Activated CD8-positive, alpha-beta memory T cell treated with anti-CD3 and anti-CD28 coated beads for 4 hours (primary cell): Measurements from ENCODE around the gene ANKMY1.

ENCODE experiments used
- DNase-seq, 2 donors: peaks; one replicate each; pipeline ENCODE4 v3.0.0-alpha.2; 2020; ENCODE audit warnings: low read depth in 2 of 2

The ANKMY1 gene

GRCh38 chr2:240449764-240450531 lies 107.8 kb downstream of the ANKMY1 start:
- no peak for DNase-seq

- DNase-seq, result no peak
These were observed 109.2 kb downstream of the ANKMY1 start for GRCh38 chr2:240448387-240449274.

GRCh38 chr2:240447934-240448333 lies 109.9 kb downstream of the ANKMY1 start:
- DNase-seq, result no peak

GRCh38 chr2:240447331-240447730 lies 110.5 kb downstream of the ANKMY1 start:
- no peak for DNase-seq

GRCh38 chr2:240446664-240447175 lies 111.1 kb downstream of the ANKMY1 start:
- no peak for DNase-seq

- no peak for DNase-seq
These were observed 111.7 kb downstream of the ANKMY1 start for GRCh38 chr2:240445961-240446663.

GRCh38 chr2:240444464-240444863 lies 113.3 kb downstream of the ANKMY1 start:
- no peak for DNase-seq

- no peak for DNase-seq
These were observed 113.9 kb downstream of the ANKMY1 start for GRCh38 chr2:240443891-240444301.

- no peak for DNase-seq
These were observed 114.7 kb downstream of the ANKMY1 start for GRCh38 chr2:240442891-240443715.

GRCh38 chr2:240441993-240442411 lies 115.8 kb downstream of the ANKMY1 start:
- no peak for DNase-seq

- DNase-seq, result no peak
These were observed 116.3 kb downstream of the ANKMY1 start for GRCh38 chr2:240441326-240441992.

GRCh38 chr2:240440704-240441320 lies 117.0 kb downstream of the ANKMY1 start:
- DNase-seq, result no peak

- DNase-seq, result no peak
These were observed 117.5 kb downstream of the ANKMY1 start for GRCh38 chr2:240440251-240440650.

- DNase-seq, result no peak
These were observed 118.1 kb downstream of the ANKMY1 start for GRCh38 chr2:240439698-240440151.

GRCh38 chr2:240438810-240439697 lies 118.7 kb downstream of the ANKMY1 start:
- no peak for DNase-seq

- DNase-seq, result peak; percentile 34 to 36
These were observed 119.7 kb downstream of the ANKMY1 start for GRCh38 chr2:240437861-240438809.

GRCh38 chr2:240437551-240437860 lies 120.3 kb downstream of the ANKMY1 start:
- no peak for DNase-seq
